H1 (cell line): Measurements from ENCODE around the gene LRRC25. TPM values are rescaled to one million over a fixed set of nuclear protein-coding genes. Genes with fewer than 3 reads are reported as not detected.
"Not testable (repeated sequence)": the region's sequence is repeated elsewhere in the genome, so short reads cannot be mapped to it uniquely, and the experiment has no call there.

ENCODE experiments used
- CTCF ChIA-PET: fragments of 300-600 bp; sonication (Branson Sonifier 250); formaldehyde crosslinking; loops from one replicate; lab custom pipeline; 2021; ENCODE audit not compliant: partially characterized antibody; lab: Charles Lee
- POLR2A ChIA-PET: fragments of 300-600 bp; sonication (Branson Sonifier 250); formaldehyde crosslinking; loops from one replicate; lab custom pipeline; 2021; ENCODE audit warnings: inconsistent platforms; ENCODE audit not compliant: partially characterized antibody; lab: Charles Lee
- DNase-seq, 2 experiments: peaks; one replicate each; pipeline versions ENCODE4 v3.0.0 to v3.0.0-alpha.2; 2010 to 2022; ENCODE audit warnings: low spot score in 2 of 2, low read depth in 1 of 2, mixed read lengths in 1 of 2
- FAIRE-seq: peaks from 2 replicates; lab custom pipeline; 2011; peaks lifted over from hg19 to GRCh38; lab: Jason Lieb, UNC
- H2AFZ ChIP-seq: 2 replicates; pipeline ENCODE4 v1.8.1; 2012; ENCODE audit warnings: low read length, inconsistent platforms
- H2AK5ac ChIP-seq: 2 replicates; pipeline ENCODE4 v1.6.1; 2013; ENCODE audit warnings: low read depth, low read length
- H2BK120ac ChIP-seq: replicated peaks from 2 replicates; pipeline ENCODE3; 2013; ENCODE audit warnings: low read depth, low read length, inconsistent platforms
- H2BK12ac ChIP-seq: 2 replicates; pipeline ENCODE4 v1.6.1; 2013; ENCODE audit warnings: low read depth, low read length
- H2BK15ac ChIP-seq: 2 replicates; pipeline ENCODE4 v1.6.1; 2013; ENCODE audit warnings: low read length
- H2BK20ac ChIP-seq: 2 replicates; pipeline ENCODE4 v1.6.1; 2013; ENCODE audit warnings: low read length
- H2BK5ac ChIP-seq: 2 replicates; pipeline ENCODE4 v1.6.1; 2013; ENCODE audit warnings: low read depth, low read length
- H3K14ac ChIP-seq: 2 replicates; pipeline ENCODE4 v1.6.1; 2013; ENCODE audit warnings: inconsistent platforms; ENCODE audit not compliant: insufficient read length
- H3K18ac ChIP-seq: 2 replicates; pipeline ENCODE4 v1.6.1; 2013; ENCODE audit warnings: low read length; ENCODE audit errors: extremely low read depth
- H3K23ac ChIP-seq: 2 replicates; pipeline ENCODE4 v1.6.1; 2013; ENCODE audit warnings: inconsistent platforms; ENCODE audit not compliant: insufficient read length
- H3K23me2 ChIP-seq: 2 replicates; pipeline ENCODE4 v1.6.1; 2013; ENCODE audit warnings: low read depth, low read length
- H3K27ac ChIP-seq: 2 replicates; pipeline ENCODE4 v1.6.1; 2011; ENCODE audit warnings: low read depth, low read length, inconsistent platforms
- H3K27me3 ChIP-seq, 4 experiments: replicated peaks in 1 of 4; 1 replicate in 1 of 4; 2 replicates in 3 of 4; pipeline versions ENCODE4 v1.6.1 to v1.8.1; 2011 to 2013; ENCODE audit warnings: low read length in 3 of 4, mild to moderate bottlenecking in 3 of 4, inconsistent platforms in 2 of 4, mixed read lengths in 2 of 4, moderate library complexity in 1 of 4; ENCODE audit not compliant: control insufficient read depth in 3 of 4, insufficient read depth in 3 of 4; ENCODE audit errors: extremely low read depth in 1 of 4
- H3K36me3 ChIP-seq, 4 experiments: 2 replicates each; pipeline versions ENCODE4 v1.6.1 to v1.8.1; 2011 to 2013; ENCODE audit warnings: mild to moderate bottlenecking in 4 of 4, low read length in 3 of 4, moderate library complexity in 2 of 4, control low read depth in 1 of 4, inconsistent platforms in 1 of 4; ENCODE audit not compliant: insufficient read depth in 4 of 4, control insufficient read depth in 2 of 4
- H3K4ac ChIP-seq: replicated peaks from 2 replicates; pipeline ENCODE3; 2013; ENCODE audit warnings: low read length, low read depth, mixed read lengths, inconsistent platforms; ENCODE audit not compliant: insufficient read length
- H3K4me1 ChIP-seq, 4 experiments: replicated peaks in 1 of 4; 1 replicate in 1 of 4; 2 replicates in 3 of 4; pipeline versions ENCODE4 v1.6.1 to v1.8.1; 2011 to 2013; ENCODE audit warnings: low read length in 3 of 4, inconsistent platforms in 2 of 4, mixed read lengths in 1 of 4; ENCODE audit not compliant: insufficient read depth in 4 of 4, control insufficient read depth in 3 of 4
- H3K4me2 ChIP-seq, 2 experiments: 2 replicates each; pipeline versions ENCODE4 v1.6.1 to v1.8.1; 2011 to 2013; ENCODE audit warnings: low read depth in 2 of 2, low read length in 2 of 2, control low read depth in 1 of 2, inconsistent platforms in 1 of 2, mild to moderate bottlenecking in 1 of 2; ENCODE audit not compliant: insufficient read depth in 1 of 2
- H3K4me3 ChIP-seq, 4 experiments: fragments of 200-600, 300-600 bp in 1 of 4; sonication (generic), shearing (Covaris generic), sonication (Bioruptor Twin) in 1 of 4; 2 replicates each; pipeline versions ENCODE4 v1.5.1 to v1.8.1; 2011 to 2016; ENCODE audit warnings: low read length in 4 of 4, low read depth in 3 of 4, control low read depth in 2 of 4, inconsistent platforms in 2 of 4, mild to moderate bottlenecking in 2 of 4, mixed read lengths in 1 of 4, moderate library complexity in 1 of 4; ENCODE audit not compliant: insufficient read depth in 2 of 4; ENCODE audit errors: extremely low read depth in 1 of 4
- H3K56ac ChIP-seq: replicated peaks from 2 replicates; pipeline ENCODE3; 2013; ENCODE audit warnings: low read depth, mild to moderate bottlenecking, mixed read lengths, low read length, inconsistent platforms; ENCODE audit not compliant: insufficient read length
- H3K79me1 ChIP-seq: 2 replicates; pipeline ENCODE4 v1.6.1; 2013; ENCODE audit warnings: low read depth, low read length, control low read depth
- H3K79me2 ChIP-seq, 2 experiments: 2 replicates each; pipeline versions ENCODE4 v1.6.1 to v1.8.1; 2012 to 2013; ENCODE audit warnings: low read length in 2 of 2, mild to moderate bottlenecking in 2 of 2, inconsistent platforms in 1 of 2; ENCODE audit not compliant: insufficient read depth in 2 of 2, control insufficient read depth in 1 of 2
- H3K9ac ChIP-seq, 4 experiments: replicated peaks in 1 of 4; 1 replicate in 1 of 4; 2 replicates in 3 of 4; pipeline versions ENCODE4 v1.6.1 to v1.8.1; 2011 to 2013; ENCODE audit warnings: low read depth in 3 of 4, low read length in 3 of 4, control low read depth in 2 of 4, mild to moderate bottlenecking in 2 of 4, moderate library complexity in 2 of 4, inconsistent platforms in 1 of 4; ENCODE audit errors: extremely low read depth in 1 of 4
- H3K9me3 ChIP-seq, 2 experiments: 2 replicates each; pipeline versions ENCODE4 v1.6.1 to v1.8.1; 2012 to 2013; ENCODE audit warnings: mild to moderate bottlenecking in 2 of 2, moderate library complexity in 2 of 2, control low read depth in 1 of 2, inconsistent platforms in 1 of 2, low read depth in 1 of 2, low read length in 1 of 2, mixed read lengths in 1 of 2; ENCODE audit not compliant: insufficient read depth in 2 of 2
- H4K20me1 ChIP-seq, 2 experiments: replicated peaks in 1 of 2; 2 replicates each; pipeline versions ENCODE3 to v1.8.1; 2011 to 2013; ENCODE audit warnings: inconsistent platforms in 2 of 2, low read length in 2 of 2, mild to moderate bottlenecking in 1 of 2; ENCODE audit not compliant: insufficient read depth in 2 of 2, control insufficient read depth in 1 of 2
- H4K5ac ChIP-seq: 2 replicates; pipeline ENCODE4 v1.6.1; 2013; ENCODE audit warnings: low read length, low read depth, mixed read lengths, inconsistent platforms; ENCODE audit not compliant: insufficient read length
- H4K8ac ChIP-seq: 2 replicates; pipeline ENCODE4 v1.8.0; 2013; ENCODE audit warnings: mild to moderate bottlenecking, moderate library complexity, low read length, inconsistent platforms; ENCODE audit not compliant: insufficient read depth; ENCODE audit errors: extremely low read depth
- H4K91ac ChIP-seq: replicated peaks from 2 replicates; pipeline ENCODE3; 2013; ENCODE audit warnings: low read length, mixed read lengths, inconsistent platforms; ENCODE audit not compliant: insufficient read length
- WGBS, 2 experiments: shearing (Covaris generic) in 1 of 2; methylation state at CpG; one replicate each; pipeline versions ENCODE4 v1.1.6 to v1.1.7; 2013 to 2015; ENCODE audit warnings: low lambda C conversion rate in 2 of 2, mixed read lengths in 2 of 2, inconsistent platforms in 1 of 2, low coverage in 1 of 2, missing lambda C conversion rate in 1 of 2; ENCODE audit not compliant: insufficient replicate concordance in 2 of 2, insufficient coverage in 1 of 2, insufficient read length in 1 of 2; ENCODE audit errors: extremely low coverage in 1 of 2, missing lambda C conversion rate in 1 of 2; 5-methylcytosine and 5-hydroxymethylcytosine counted together
- polyA plus RNA-seq, 7 experiments: library from polyadenylated mRNA; depleted of rRNA in 3 of 7; stranded (reverse) in 5 of 7; unstranded in 2 of 7; fragments of >200 nt in 5 of 7; fragments of 200-250 nt in 2 of 7; gene quantifications; 1 replicate in 5 of 7; 2 replicates in 1 of 7; 4 replicates in 1 of 7; pipeline versions ENCODE4 v1.2.1 to v1.2.3, GENCODE V29; 2011 to 2013; ENCODE audit warnings: missing spikeins in 2 of 7, mixed read lengths in 2 of 7
- total RNA-seq: library from RNA; stranded (reverse); fragmentation: NEBNext Ultra II Directional; extraction: Animal tissue kit (Norgen Biotek cat#: 25700); gene quantifications from 2 replicates; pipeline ENCODE4 v1.2.1, GENCODE V29; 2021

The LRRC25 gene
- total and polyA plus RNA-seq, 2 of the 8 experiments (the other 6 are each of a cell fraction or from before 2014, with no cell fraction given) = 0.20 to 0.41 TPM

GRCh38 chr19:18364277-18364825 lies 33.1 kb downstream of the LRRC25 start:
- peak overlapping the region; percentile 98 for H3K18ac ChIP-seq
- H4K91ac ChIP-seq = peak overlapping the region; percentile 90
- not testable (repeated sequence) for H3K27me3 ChIP-seq, H3K79me1 ChIP-seq, H3K4ac ChIP-seq, H2AFZ ChIP-seq, H2BK15ac ChIP-seq, H2BK20ac ChIP-seq, H3K56ac ChIP-seq, H3K4me2 ChIP-seq, H4K20me1 ChIP-seq, H3K23ac ChIP-seq, DNase-seq, H3K4me3 ChIP-seq, H4K8ac ChIP-seq, H3K23me2 ChIP-seq, H3K9me3 ChIP-seq, H3K79me2 ChIP-seq, H3K14ac ChIP-seq, H3K36me3 ChIP-seq, FAIRE-seq
- H2AK5ac ChIP-seq = peak overlapping the region; percentile 43; the same call in 1 of the 2 replicates
- H3K27ac ChIP-seq = peak overlapping the region; percentile 87; the same call in 1 of the 2 replicates
- peak overlapping the region; percentile 89 for H2BK5ac ChIP-seq
- H2BK12ac ChIP-seq = peak overlapping the region; percentile 40; the same call in 1 of the 2 replicates
- peaks cover 1 to 12% (median 8%) of the 10 kb centered on the region in 4 experiments; a peak in 5 of 7 replicates for H3K4me1 ChIP-seq
- H2BK120ac ChIP-seq = peak overlapping the region; percentile 76
- POLR2A ChIA-PET = interaction anchor here (0.8 to 4.0 kb wide), 10 partner anchors 11 to 83 kb away, joined by 3 to 20 read pairs (median 4); partner anchors contain the start of genes GDF15, JUND, LSM4 and SSBP4
- 75% methylated on average over 11 of the region's 11 CpGs; no CpG with 5 or more reads in 1 of the 2 experiments for WGBS, 2 experiments
- H3K9ac ChIP-seq = 0 out of 7 replicates have a peak overlapping the region, but pooled peaks of 1 of the 4 experiments have one; percentile 40
- peak overlapping the region; percentile 74 for H4K5ac ChIP-seq
- CTCF ChIA-PET = interaction anchor here (0.7 to 4.7 kb wide), 9 partner anchors 10 to 46 kb away, joined by 3 to 27 read pairs (median 7); partner anchors contain the start of gene GDF15
